HepG2 (cell line): ENCODE measurements around the gene ELAVL3. TPM values are rescaled to one million over a fixed set of nuclear protein-coding genes. Genes with fewer than 3 reads are reported as not detected.

Source experiments
- ASH2L ChIP-seq: fragments of 300-600, 200-600 bp; sonication (generic); IDR thresholded peaks from 2 replicates; pipeline ENCODE4 v1.7.0; 2017; ENCODE audit warnings: low read depth, mild to moderate bottlenecking, moderate library complexity, mixed read lengths, low read length; ENCODE audit not compliant: insufficient read length
- EED ChIP-seq: sonication (generic); formaldehyde crosslinking; IDR thresholded peaks from 2 replicates; pipeline ENCODE4 v1.5.0; 2020; ENCODE audit warnings: mild to moderate bottlenecking, missing genetic modification reagents
- GFI1 ChIP-seq: sonication (generic); formaldehyde crosslinking; IDR thresholded peaks from 2 replicates; pipeline ENCODE4 v1.5.0; 2020; ENCODE audit warnings: missing genetic modification reagents, mild to moderate bottlenecking, borderline replicate concordance
- HNRNPH1 ChIP-seq: fragments of 200-400 bp; formaldehyde crosslinking; optimal IDR thresholded peaks from 2 replicates; pipeline ENCODE3; 2017; ENCODE audit warnings: mild to moderate bottlenecking, low read depth, low read length
- JUNB ChIP-seq: sonication (generic); formaldehyde crosslinking; IDR thresholded peaks from 2 replicates; pipeline ENCODE4 v1.8.0; 2022; ENCODE audit warnings: missing genetic modification reagents, mild to moderate bottlenecking, borderline replicate concordance
- NR2C2 ChIP-seq: sonication (generic); formaldehyde crosslinking; IDR thresholded peaks from 2 replicates; pipeline ENCODE4 v1.4.0; 2020; ENCODE audit warnings: missing genetic modification reagents, mild to moderate bottlenecking, moderate library complexity, borderline replicate concordance
- PCBP1 ChIP-seq: fragments of 200-400 bp; formaldehyde crosslinking; IDR thresholded peaks from 2 replicates; pipeline ENCODE4 v1.6.1; 2017; ENCODE audit warnings: mild to moderate bottlenecking, low read depth, low read length, borderline replicate concordance
- PHF8 ChIP-seq: sonication (generic); formaldehyde crosslinking; IDR thresholded peaks from 2 replicates; pipeline ENCODE4 v1.5.0; 2020; ENCODE audit warnings: missing genetic modification reagents
- PPARG ChIP-seq: conservative IDR thresholded peaks from 2 replicates; pipeline ENCODE4 v1.6.1; 2016; ENCODE audit warnings: missing biosample characterization, missing genetic modification reagents
- USF2 ChIP-seq, 2 experiments: sonication (generic) in 1 of 2; formaldehyde crosslinking in 1 of 2; IDR thresholded peaks; 2 replicates each; pipeline versions ENCODE4 v1.5.1 to v1.6.1; 2011 to 2020; ENCODE audit warnings: borderline replicate concordance in 1 of 2, low read depth in 1 of 2, low read length in 1 of 2, mild to moderate bottlenecking in 1 of 2, missing genetic modification reagents in 1 of 2, moderate library complexity in 1 of 2
- ZBTB1 ChIP-seq: sonication (generic); formaldehyde crosslinking; IDR thresholded peaks from 2 replicates; pipeline ENCODE4 v1.4.0; 2020; ENCODE audit warnings: missing genetic modification reagents, borderline replicate concordance
- ZBTB44 ChIP-seq: sonication (generic); formaldehyde crosslinking; IDR thresholded peaks from 2 replicates; pipeline ENCODE4 v1.4.0; 2020; ENCODE audit warnings: missing genetic modification reagents
- ZMYM4 ChIP-seq: sonication (generic); formaldehyde crosslinking; IDR thresholded peaks from 2 replicates; pipeline ENCODE4 v1.8.1; 2023; ENCODE audit warnings: mild to moderate bottlenecking, missing genetic modification reagents
- ZNF30 ChIP-seq: sonication (generic); formaldehyde crosslinking; IDR thresholded peaks from 2 replicates; pipeline ENCODE4 v1.5.0; 2020; ENCODE audit warnings: mild to moderate bottlenecking, missing genetic modification reagents
- ZNF337 ChIP-seq: sonication (generic); formaldehyde crosslinking; IDR thresholded peaks from 2 replicates; pipeline ENCODE4 v1.5.1; 2020; ENCODE audit warnings: missing genetic modification reagents, low read depth, mild to moderate bottlenecking, borderline replicate concordance
- ZNF577 ChIP-seq: sonication (generic); formaldehyde crosslinking; IDR thresholded peaks from 2 replicates; pipeline ENCODE4 v1.4.0; 2020; ENCODE audit warnings: mild to moderate bottlenecking, low read depth, missing genetic modification reagents, borderline replicate concordance
- ZNF768 ChIP-seq: sonication (generic); formaldehyde crosslinking; IDR thresholded peaks from 2 replicates; pipeline ENCODE4 v1.4.0; 2020; ENCODE audit warnings: missing genetic modification reagents
- polyA plus RNA-seq, 8 experiments: library from polyadenylated mRNA; depleted of rRNA in 3 of 8; stranded (reverse) in 7 of 8; unstranded in 1 of 8; fragments of >200 nt; fragmentation: Illumina TruSeq in 4 of 8; extraction: Trizol in 4 of 8; gene quantifications; 2 replicates each; pipeline versions ENCODE4 v1.2.1 to v1.2.3, GENCODE V29; 2011 to 2016; ENCODE audit warnings: low read depth in 4 of 8, missing spikeins in 1 of 8, mixed read lengths in 1 of 8; ENCODE audit not compliant: insufficient read depth in 1 of 8
- total RNA-seq, 5 experiments: library from RNA; depleted of rRNA; stranded (reverse); fragments of >200 nt; fragmentation: Illumina TruSeq; extraction: Trizol; gene quantifications; 2 replicates each; pipeline ENCODE4 v1.2.3, GENCODE V29; 2016; ENCODE audit warnings: low read depth in 1 of 5
- TF ChIP-seq, protein P1 (sequence below): sonication (generic); formaldehyde crosslinking; IDR thresholded peaks from 2 replicates; pipeline ENCODE4 v1.5.0; 2020; ENCODE audit warnings: mild to moderate bottlenecking, missing genetic modification reagents
- TF ChIP-seq, protein P2 (sequence below): sonication (generic); formaldehyde crosslinking; IDR thresholded peaks from 2 replicates; pipeline ENCODE4 v1.4.0; 2020; ENCODE audit warnings: missing genetic modification reagents
- TF ChIP-seq, protein P3 (sequence below): sonication (generic); formaldehyde crosslinking; conservative IDR thresholded peaks from 2 replicates; pipeline ENCODE4 v1.4.0; 2020; ENCODE audit warnings: missing genetic modification reagents

ELAVL3 gene
- total and polyA plus RNA-seq, 2 of the 13 experiments (the other 11 are each of a cell fraction or from before 2014, with no cell fraction given): 0.03 TPM; not detected in 1

DNA sequence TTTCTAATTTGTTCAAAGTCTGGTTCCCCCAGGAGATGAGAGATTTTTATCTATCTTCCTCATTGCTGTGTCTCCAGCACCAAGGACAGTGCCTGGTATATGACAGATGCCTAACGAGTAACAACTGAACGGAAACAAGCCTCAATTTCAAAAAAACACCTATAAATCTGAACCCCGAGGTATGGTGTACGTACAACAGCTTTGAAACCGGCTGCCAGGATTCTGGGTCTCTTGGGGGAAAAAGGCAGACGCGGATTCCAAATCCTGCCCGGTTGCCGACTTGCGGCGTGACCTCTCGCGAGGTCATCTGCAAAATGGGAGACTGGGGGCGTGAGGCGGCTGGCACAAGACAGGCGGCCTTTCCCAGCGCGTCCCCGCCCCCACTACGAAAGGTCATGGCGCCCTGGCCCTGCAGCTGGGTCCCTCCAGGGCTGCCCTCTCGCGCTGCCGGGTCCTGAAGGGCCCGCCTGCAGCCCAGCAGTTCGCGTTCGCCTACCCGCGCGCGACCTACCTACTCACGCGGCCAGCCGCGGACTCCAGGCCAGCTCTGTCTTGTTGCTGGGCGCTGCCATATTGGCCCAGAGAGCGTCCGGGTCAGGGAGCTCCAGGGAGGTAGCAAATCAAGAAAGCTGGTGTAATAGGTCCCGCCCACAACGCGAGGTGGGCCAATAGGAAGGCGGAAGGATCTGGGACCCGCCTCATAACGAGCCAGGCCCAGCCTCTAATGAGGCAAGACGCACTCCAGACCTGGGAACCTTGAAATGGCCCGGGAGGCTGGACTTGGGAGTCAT, 47.9 kb upstream of the ELAVL3 start, which contains the start of gene ECSIT (continued):
- TF ChIP-seq EED (CRISPR knock-in tag): peak; percentile 92
- TF ChIP-seq, protein P1, sequence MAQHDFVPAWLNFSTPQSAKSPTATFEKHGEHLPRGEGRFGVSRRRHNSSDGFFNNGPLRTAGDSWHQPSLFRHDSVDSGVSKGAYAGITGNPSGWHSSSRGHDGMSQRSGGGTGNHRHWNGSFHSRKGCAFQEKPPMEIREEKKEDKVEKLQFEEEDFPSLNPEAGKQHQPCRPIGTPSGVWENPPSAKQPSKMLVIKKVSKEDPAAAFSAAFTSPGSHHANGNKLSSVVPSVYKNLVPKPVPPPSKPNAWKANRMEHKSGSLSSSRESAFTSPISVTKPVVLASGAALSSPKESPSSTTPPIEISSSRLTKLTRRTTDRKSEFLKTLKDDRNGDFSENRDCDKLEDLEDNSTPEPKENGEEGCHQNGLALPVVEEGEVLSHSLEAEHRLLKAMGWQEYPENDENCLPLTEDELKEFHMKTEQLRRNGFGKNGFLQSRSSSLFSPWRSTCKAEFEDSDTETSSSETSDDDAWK: no peak
- TF ChIP-seq, protein P2, sequence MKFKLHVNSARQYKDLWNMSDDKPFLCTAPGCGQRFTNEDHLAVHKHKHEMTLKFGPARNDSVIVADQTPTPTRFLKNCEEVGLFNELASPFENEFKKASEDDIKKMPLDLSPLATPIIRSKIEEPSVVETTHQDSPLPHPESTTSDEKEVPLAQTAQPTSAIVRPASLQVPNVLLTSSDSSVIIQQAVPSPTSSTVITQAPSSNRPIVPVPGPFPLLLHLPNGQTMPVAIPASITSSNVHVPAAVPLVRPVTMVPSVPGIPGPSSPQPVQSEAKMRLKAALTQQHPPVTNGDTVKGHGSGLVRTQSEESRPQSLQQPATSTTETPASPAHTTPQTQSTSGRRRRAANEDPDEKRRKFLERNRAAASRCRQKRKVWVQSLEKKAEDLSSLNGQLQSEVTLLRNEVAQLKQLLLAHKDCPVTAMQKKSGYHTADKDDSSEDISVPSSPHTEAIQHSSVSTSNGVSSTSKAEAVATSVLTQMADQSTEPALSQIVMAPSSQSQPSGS: peak; percentile 64; the same call in 1 of the 2 replicates
- no peak for TF ChIP-seq ZNF30 (CRISPR knock-in tag)
- peak; percentile 99 for TF ChIP-seq NR2C2 (CRISPR knock-in tag)
- peak; percentile 41; the same call in 1 of the 2 replicates for TF ChIP-seq ZBTB44
- TF ChIP-seq ZBTB1 (CRISPR knock-in tag): no peak
- TF ChIP-seq HNRNPH1: no peak
- TF ChIP-seq ZMYM4 (CRISPR knock-in tag): peak; percentile 87
- TF ChIP-seq PCBP1: 0 out of 2 replicates have a peak, but pooled peaks have one; percentile 70
- TF ChIP-seq ZNF768 (CRISPR knock-in tag): peak; percentile 75; the same call in 1 of the 2 replicates
- TF ChIP-seq PPARG (CRISPR knock-in tag): no peak
- no peak for TF ChIP-seq JUNB (CRISPR knock-in tag)
- TF ChIP-seq, protein P3, sequence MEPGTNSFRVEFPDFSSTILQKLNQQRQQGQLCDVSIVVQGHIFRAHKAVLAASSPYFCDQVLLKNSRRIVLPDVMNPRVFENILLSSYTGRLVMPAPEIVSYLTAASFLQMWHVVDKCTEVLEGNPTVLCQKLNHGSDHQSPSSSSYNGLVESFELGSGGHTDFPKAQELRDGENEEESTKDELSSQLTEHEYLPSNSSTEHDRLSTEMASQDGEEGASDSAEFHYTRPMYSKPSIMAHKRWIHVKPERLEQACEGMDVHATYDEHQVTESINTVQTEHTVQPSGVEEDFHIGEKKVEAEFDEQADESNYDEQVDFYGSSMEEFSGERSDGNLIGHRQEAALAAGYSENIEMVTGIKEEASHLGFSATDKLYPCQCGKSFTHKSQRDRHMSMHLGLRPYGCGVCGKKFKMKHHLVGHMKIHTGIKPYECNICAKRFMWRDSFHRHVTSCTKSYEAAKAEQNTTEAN (CRISPR knock-in tag): no peak
- TF ChIP-seq GFI1 (CRISPR knock-in tag): no peak; the same call in 1 of the 2 replicates
- no peak for TF ChIP-seq ZNF337 (CRISPR knock-in tag)
- TF ChIP-seq ZNF577: no peak
- peak; percentile 97 for TF ChIP-seq PHF8
- TF ChIP-seq ASH2L: peak; percentile 96
- no peak for TF ChIP-seq USF2 (IDR thresholded peaks at IDR 0.05; ENCODE audit: low read depth, low read length)
- TF ChIP-seq USF2 (CRISPR knock-in tag; IDR thresholded peaks at IDR 0.05; ENCODE audit: borderline replicate concordance): no peak
